Stimulated activated CD4-positive, alpha-beta T cell treated with anti-CD3 and anti-CD28 coated beads, Interleukin-2, amount 100 ng/mL, for 24 hours (primary cell): ENCODE results near the gene C2orf74.
"Not testable (repeated sequence)": the region's sequence is repeated elsewhere in the genome, so short reads cannot be mapped to it uniquely, and the experiment has no call there.

Experiments
- DNase-seq, 2 donors: peaks; one replicate each; pipeline ENCODE4 v3.0.0-alpha.2; 2020

C2orf74 gene

DNA sequence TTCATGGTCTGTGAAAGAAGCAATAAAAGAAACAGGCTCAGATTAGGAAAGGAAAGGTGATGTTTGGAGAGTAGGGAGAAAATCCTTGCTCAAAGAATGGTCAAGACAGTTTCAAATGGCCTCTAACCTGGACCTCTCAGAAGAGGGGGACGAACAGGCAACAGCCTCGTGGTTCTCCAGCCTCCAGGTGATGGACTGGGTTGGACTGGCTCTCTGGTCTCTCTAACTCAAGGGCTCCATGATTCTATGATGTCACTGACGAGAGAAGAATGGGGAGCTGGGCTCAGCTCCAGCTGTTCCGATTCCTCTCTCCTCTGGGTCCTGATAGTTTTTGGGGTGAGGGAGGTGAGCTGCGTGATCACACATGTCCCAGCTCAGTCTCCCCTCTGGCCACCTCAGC, at the start of gene C2orf74:
Gene C2orf74 (plus strand): TSS at position 301 of the 400 bp plus-strand sequence. CDS start 327 bp downstream, outside the sequence.
- no peak for DNase-seq

DNA sequence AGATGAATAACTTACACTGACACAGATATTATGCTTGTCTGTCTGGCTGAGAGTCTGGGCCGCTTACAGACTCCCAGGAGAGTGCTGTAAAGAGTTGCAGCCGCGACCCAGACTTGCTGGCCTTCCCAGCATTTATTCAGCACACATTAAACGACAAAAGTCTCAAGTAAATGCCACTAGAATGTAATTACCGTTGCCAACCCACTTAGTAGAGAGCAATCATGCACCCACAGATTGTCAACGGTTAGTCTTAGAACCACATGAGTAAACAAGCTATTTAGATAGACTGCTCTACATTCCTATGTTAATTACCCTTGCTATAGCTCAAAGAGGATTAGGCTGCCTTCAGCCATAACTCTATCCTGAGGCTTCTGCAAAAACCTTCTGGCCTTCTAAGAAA, 47.8 kb upstream of the C2orf74 start:
- no peak for DNase-seq

DNA sequence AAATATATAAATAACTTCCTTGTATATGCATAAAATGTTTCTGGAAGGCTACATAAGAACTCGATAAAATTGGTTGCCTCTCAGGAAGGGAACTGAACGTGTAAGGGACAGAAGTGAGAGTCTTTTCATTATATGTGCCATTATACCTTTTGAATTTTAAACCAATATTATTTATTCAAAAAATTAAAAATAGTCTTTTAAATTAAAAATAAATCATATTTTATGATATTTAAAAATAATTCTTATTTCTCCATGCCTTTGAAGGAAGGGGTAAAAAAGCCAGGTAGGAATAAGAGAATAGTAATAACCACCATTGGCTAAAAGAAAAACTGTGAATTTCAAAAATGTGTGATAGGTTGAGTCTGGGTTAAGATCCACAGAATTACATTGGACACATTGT, 45.7 kb upstream of the C2orf74 start:
- no peak for DNase-seq

DNA sequence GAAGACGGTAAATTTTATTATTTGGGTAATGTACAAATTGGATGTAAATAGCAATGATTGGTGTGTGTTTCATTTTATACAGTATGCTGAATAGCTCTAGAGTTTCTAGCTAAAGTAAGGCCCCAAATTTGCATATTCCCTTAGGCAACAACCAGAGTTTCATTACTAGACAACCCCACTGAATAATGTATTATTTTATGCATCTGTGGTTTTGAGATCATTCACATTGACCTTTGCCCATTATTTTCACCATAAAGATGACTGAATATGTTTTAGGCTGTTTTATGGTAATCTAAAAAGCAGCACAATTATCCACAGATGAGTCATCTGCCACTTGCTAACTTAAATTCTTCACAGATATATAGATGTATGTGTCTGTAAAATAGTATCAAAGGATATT, 44.5 kb upstream of the C2orf74 start:
- DNase-seq = no peak

DNA sequence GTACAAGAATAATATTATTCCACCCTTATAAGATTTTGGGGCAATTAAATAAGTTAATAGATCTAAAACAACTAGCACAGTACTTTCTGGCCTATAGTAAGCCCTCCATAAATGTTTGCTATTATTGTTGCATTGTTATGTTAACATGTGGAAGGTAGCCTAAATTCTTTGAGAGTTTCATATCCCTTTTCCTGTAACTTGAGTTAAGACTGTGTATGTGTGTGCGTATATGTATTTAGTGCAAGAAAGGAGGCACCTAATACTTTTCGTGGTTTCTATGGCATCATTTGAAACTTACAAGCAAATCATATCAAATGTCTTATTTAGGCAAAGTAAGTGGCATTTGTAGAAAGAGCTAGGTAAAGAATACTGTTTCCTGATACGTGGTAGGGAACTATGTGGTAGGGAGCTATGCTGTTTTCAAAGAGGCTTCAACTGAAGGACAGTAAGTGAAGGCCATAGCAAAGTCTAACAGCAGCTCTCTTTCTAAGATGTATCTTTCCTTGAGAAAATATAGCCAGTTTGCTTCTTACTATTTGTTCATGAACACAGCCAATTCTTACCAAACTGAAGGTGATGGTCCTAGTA, 36.8 kb upstream of the C2orf74 start:
- DNase-seq = no peak

DNA sequence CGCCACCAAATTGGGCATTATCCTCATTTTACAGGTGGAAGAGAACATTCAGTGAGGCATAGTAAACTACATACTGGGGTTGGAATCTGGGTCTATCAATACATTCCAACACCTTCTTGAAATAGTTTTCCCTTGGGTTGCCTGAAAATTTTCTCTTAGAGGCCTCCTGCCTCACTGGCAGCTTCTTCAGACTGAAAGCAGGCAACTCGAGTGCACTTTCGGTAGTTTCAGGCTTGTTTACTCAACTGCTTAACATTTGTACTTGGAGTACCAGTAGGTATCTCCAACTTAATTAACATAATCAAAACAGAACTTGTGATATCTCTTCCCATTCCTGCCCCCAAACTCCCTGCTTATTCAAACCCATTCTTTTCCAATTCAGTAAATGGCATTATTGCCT, 36.2 kb upstream of the C2orf74 start:
- DNase-seq = no peak

DNA sequence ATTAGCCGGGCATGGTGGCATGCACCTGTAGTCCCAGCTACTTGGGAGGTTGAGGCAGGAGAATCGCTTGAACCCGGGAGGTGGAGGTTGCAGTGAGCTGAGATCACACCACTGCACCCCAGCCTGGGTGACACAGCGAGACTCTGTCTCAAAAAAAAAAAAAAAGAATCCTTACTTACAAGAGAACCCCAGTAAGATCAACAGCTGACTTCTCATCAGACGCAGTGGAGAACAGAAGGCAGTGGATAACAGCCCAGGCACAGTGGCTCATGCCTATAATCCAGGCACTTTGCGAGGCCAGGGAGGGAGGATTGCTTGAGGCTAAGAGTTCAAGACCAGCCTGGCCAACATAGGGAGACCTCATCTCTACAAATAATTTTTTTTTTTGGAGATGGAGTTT, 33.9 kb upstream of the C2orf74 start:
- DNase-seq = not testable (repeated sequence)

DNA sequence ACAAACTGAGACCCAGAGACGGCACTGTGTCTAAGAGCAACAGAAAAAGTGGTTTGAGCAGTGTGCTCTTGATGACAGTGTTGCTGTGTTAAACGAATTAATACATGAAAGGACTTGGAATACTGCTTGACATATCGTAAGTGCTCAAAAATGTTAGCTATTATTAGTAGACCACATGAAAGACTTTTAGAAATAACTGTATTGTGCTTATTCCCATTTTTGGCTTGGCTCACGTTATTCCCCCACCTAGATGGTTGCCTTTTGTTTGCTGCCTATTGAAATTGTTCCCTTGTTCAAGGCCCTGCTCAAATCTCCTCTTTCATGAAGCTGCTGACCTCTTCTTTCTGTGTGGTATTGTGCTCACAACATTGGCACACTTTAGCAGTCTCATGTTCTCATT, 27.8 kb upstream of the C2orf74 start:
- no peak for DNase-seq

DNA sequence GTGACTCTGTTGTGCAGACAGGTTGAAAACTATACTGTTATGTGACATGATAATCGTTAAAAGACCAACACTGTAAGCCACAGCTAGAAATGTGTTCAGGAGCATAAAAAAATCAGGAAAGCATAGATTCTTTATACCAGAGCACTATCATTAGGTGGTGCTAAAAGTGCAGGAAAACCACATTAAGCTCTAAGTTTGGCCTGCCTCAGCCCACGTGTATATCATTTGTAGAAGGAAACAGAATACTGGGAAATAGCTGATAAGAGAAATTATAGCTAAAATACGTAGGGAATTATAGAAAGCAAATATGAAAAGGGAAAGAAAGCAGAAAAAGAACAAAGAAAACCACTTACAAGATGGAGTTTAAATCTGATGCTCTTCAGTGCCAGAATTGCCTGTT, 26.5 kb upstream of the C2orf74 start:
- no peak for DNase-seq

DNA sequence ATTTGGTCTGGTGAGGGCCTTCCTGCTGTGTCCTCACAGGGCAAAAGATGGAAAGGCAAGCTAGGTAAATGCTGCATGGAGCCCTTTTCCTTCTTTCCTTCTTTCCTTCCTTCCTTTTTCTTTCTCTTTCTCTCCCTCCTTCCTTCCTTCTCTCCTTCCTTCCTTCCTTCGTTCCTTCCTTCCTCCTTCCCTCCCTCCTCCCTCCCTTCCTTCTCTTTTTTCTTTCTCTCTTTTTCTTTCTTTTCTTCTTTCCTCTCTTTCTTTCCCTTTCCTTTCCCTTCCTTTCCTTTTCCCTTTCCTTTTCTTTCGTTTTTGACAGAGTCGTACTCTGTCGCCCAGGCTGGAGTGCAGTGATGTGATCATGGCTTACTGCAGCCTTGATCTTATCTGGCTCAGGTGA, 23.1 kb upstream of the C2orf74 start:
- DNase-seq = no peak

DNA sequence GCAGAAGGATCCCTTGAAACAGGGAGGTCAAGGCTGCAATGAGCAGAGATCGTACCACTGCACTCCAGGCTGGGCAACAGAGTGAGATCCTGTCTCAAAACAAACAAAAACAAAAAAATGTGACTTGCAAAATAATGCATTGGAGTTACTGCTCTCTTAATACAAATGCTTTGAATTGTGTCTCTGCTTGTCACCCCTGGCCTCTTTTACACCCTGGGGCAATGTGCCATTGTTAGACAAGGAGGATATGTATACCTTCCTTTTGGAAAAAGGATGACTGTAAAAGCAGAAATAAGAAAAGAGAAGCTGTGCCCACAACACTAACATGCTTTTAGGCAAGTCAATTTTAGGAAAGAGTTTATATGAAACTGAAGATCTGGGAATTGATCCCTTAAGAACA, 20.8 kb upstream of the C2orf74 start:
- DNase-seq = no peak

DNA sequence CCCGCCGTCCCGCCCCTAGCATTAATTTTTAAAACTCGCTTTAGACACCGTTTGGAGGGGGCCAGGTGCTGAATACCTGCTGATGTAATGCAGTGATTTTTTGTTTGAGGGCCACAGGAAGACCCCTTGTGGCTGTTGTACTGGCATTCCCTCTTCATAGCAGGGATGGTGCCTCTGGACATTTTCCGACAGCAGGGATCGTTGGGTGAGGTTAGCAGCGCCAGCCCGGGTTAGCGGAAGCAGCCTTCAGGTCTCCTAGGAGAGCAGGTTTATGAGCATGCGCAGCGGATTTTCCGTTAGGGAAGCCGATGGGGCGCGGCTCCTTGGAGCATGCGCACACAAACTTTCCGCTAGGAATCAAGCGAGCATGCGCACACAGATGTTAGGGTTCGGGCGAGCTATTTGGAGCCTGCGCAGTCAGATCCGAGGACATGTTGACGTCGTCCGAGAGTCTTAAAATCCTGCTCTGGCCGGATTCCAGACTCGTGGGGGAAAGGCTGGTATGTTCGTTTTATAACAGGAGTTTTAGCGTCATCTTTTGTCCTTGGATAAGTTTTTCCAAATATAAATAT, 17.2 kb upstream of the C2orf74 start:
- peak; percentile 94 for DNase-seq

DNA sequence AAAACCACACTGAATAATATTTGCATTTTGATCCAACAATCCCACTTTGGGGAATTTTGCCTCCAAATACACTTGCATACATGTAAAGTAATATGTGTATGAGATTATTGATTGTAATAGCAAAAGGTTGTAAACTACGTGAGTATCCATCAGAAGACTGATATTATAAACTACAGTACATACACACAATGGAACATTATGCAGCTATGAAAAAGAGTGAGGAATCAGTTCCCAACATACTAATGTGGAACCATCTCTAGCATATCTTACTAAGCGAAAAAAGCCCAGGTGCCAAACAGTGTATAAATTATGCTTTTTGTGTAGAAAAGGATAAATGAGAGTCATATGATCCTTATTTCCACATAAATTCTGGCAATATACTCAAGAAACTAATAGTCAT, 16.0 kb upstream of the C2orf74 start:
- no peak for DNase-seq

DNA sequence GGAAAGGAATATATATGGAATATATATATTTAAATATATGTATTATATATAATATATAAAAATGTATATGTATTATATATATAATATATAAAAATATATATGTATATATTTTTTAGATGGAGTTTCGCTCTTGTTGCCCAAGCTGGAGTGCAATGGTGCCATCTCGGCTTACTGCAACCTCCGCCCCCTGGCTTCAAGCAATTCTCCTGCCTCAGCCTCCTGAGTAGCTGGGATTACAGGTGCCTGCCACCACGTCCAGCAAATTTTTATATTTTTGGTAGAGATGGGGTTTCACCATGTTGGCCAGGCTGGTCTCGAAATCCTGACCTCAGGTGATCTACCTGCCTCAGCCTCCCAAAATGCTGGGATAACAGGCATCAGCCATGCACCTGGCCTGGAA, 13.9 kb upstream of the C2orf74 start:
- not testable (repeated sequence) for DNase-seq

DNA sequence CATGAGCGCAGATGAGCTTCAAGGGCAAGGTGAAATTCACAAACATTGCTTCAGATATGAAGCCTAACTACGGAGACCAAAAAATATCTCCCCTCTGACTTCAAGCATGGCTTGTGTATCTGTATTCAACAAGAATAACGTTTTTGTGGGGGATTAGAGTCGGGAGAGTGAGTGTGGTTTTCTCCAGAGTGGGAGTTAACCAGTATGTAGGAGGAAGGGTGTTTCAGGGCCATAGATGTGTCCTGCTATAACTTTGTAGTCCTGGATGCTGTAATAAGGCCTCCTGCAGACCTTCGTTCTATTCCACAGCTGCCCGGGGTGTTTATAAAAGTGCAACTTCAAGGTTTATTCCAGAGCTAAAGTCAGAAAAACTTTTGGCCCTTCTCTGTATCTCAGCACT, 12.9 kb upstream of the C2orf74 start:
- DNase-seq = no peak

DNA sequence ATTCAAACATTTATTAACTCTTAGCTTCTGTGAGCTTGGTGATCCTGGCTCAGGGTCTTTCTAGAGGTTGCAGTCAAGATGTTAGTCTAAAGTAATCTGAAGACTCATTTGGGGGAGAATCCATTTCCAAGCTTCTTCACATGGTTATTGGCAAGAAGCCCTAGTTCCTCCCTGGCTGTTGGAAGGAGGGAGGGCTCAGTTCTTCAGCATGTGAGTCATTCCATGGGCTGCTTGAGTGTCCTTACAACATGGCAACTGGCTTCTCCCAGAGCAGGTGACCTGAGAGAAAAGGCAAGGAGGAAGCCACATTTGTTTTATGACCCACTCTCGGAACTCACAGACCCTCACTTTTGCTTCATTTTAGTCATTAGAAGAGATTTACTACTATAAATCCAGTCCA, 10.6 kb upstream of the C2orf74 start:
- DNase-seq = no peak

DNA sequence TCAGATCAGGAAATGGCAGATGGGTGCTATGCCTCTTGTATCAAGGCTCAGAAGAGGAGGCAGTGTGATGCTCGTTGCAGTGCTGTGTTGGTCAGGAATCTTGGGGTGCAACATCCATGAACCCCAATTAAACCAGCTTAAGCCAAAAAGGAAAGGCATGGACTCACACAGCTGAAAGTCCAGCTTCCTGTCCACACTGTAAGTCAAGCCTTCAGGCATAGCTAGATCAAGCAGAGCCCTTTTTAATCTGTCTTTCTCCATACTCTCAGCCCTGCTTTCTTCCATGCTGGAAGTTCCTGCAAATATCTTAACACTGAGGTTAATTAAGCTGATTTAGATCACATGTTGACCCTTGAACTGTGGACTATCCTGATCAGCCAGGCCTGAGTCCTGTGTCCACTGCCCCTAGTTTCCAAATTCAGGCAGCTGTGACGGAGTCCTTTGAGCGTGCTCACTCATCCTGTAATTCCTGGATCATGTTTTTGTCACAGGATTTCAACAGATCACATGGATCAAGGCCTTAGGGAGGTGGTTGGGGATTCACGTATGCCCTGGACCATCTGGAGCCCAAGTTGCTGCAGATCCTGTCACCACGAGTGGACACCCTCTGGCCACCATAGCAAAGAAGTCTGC, 4.5 kb upstream of the C2orf74 start:
- DNase-seq = no peak

DNA sequence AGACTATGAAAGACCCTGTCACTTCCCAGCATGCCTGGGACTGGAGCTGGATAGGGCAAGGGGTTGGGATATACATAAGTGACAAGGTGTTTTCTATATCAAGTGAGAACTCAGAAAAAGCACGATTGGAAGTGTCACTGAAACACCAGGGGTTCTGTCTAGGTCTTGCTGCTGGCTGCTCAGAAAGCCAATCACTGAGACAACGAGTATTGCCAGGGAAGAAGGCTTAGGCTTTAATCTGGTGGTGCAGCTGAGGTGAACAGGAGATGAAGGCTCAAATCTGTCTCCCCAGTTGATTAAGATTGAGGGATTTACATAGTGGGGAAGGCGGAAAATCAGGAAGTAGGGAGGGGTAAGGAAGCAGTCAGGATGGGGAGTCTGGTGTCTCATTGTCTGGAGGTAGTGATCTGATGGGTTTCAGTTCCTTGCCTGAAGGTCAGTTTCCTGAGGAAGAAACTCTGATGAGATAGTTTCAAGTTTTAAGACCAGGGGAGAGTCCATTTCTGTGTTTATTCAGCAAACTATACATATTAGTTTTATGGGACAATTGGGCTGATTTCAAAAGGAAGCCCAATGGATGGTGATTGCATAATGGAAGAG, 3.5 kb upstream of the C2orf74 start:
- no peak for DNase-seq

DNA sequence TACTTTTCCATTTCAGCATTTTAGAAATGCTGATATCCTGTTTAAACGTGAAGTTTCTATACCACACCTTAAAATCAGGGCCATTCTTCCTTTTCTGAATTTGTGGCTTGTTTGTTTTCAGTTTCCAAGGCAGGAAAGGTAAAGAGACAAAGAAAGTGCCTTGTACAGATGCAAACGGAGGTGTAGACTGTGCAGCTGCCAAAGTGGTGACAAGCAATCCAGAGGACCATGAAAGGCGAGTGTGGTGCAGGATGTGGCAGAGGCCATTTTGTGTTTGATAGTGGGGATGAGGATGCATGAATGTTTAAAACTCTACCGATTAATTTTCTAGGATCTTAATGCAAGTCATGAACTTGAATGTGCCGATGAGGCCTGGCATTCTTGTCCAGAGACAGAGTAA, 733 bp downstream of the C2orf74 start:
- DNase-seq = no peak

DNA sequence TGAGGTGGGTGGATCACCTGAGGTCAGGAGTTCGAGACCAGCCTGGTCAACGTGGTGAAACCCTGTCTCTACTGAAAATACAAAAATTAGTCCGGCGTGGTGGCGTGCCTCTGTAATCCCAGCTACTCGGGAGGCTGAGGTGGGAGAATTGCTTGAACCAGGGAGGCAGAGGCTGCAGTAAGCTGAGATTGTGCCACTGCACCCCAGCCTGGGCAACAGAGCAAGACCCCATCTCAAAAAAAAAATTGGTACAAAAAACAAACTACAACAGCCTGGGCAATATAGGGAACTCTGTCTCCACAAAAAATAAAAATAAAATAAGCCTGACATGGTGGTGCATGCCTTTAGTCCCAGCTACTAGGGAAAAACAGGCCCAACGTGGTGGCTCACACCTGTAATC, 3.1 kb downstream of the C2orf74 start:
- DNase-seq = not testable (repeated sequence)

DNA sequence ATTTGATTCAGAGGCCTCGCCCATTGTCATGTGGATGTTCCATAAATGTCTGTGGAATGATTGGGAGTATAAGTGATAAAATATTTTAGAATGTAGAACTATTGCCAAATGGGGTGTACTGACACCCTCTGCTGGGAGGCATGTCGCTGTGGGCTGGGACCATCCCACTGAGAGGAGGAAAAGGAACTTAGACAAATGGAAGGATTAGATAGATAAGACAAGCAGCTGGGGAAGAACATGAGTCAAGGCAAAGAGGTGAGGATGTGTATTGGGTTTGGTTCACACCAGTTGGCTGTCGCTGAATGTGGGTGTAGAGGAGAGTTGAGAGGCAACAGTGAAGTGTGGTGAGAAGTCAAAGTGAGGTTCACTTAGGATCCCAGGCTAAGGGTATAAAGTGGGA, 4.0 kb downstream of the C2orf74 start:
- no peak for DNase-seq

DNA sequence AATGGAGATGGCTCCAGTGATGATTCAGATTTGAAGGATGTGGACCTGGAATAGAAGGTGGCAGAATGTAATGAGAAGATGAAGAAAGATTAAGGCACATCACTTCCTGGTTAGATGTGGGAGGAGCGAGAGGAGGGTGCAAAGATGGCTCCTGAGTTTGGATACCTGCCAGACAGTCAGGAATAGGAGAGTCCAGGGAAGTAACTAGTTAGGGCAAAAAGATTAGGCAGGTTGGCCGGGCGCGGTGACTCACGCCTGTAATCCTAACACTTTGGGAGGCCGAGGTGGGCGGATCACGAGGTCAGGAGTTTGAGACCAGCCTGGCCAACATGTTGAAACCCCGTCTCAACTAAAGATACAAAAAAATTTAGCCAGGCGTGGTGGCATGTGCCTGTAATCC, 5.6 kb downstream of the C2orf74 start:
- no peak for DNase-seq

DNA sequence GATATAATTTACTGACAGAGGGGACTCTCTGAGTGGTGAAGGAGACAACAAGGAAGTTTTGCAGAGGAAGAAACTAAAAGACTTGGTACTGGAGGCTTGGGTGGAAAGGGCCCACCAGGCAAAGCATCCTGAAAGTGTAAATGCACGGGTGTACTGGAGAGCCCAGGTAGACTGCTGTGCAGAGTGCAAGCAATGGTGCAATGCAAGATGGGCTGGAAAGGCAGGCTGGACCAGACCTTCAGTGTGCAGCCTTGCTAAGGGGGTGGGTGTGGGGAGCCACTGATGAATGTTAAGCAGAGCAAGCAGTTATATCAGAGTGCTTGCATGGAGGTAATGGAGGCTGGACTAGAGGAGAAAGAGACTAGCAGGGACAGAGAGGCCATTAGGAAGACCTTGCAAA, 10.7 kb downstream of the C2orf74 start:
- DNase-seq = no peak

DNA sequence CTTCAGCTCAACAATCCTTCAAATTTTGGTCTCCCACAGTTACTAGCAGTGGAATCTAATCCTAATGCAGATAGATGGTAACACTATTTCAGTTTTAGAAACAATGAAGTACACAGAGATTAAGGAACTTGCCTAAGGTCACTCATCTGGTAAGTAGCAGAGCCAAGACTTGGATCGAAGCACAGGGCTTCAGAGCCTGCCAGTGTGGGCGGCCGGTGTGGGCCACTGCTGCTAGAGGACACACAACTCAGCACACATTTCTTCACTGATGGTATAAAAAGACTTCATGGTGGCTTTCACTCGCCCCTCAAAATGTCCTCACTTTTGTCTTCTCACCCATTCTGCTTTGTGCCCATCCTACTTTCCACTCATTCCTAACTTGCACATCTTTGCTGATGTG, 11.1 kb downstream of the C2orf74 start:
- DNase-seq = no peak

DNA sequence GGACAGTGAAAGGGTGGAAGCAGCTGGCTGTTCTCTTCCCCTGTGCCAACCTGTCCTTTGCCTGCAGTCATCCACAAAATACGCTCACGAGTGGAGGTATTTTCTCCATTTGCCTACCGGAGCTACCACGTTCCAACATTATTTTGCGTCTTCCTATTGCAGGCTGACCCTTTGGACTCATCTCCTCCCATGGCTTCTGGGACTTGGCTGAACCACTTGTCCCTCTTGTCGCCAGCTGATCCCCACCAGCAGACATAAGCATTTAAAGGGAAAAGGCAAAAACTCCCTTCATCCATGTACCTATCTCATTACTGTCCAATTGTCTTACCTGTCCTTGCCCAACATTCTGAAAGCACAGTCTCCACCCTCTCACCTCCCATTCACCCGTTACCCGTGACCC, 13.0 kb downstream of the C2orf74 start:
- no peak for DNase-seq
